Measurements from ENCODE around the gene RPS19BP1.

DNA sequence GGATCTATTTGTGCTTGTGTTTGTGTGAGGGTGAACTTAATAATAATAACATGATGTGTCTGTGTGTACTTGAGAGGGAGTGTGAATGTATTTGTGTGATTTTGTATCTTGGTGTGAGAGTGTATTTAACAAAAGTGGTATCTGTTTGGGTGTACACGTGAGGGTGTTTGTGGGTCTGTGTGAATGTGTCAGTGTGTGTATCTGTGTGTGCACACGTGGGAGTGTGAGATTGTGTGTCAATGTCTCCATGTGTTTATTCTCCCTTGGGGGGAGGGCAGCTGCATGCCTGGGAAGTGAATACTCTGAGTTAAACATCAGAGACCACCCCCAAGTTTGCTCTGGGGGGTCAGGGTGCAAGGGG lies 15.0 kb upstream of the RPS19BP1 start:
- TF ChIP-seq, protein P1, sequence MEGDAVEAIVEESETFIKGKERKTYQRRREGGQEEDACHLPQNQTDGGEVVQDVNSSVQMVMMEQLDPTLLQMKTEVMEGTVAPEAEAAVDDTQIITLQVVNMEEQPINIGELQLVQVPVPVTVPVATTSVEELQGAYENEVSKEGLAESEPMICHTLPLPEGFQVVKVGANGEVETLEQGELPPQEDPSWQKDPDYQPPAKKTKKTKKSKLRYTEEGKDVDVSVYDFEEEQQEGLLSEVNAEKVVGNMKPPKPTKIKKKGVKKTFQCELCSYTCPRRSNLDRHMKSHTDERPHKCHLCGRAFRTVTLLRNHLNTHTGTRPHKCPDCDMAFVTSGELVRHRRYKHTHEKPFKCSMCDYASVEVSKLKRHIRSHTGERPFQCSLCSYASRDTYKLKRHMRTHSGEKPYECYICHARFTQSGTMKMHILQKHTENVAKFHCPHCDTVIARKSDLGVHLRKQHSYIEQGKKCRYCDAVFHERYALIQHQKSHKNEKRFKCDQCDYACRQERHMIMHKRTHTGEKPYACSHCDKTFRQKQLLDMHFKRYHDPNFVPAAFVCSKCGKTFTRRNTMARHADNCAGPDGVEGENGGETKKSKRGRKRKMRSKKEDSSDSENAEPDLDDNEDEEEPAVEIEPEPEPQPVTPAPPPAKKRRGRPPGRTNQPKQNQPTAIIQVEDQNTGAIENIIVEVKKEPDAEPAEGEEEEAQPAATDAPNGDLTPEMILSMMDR (IDR thresholded peaks at IDR 0.05), result no peak
- TF ChIP-seq POLR2A (IDR thresholded peaks at IDR 0.05), result no peak
